Neuronal stem cell (in vitro differentiated cells): ENCODE data around the gene ATP2A3.
A peak's percentile ranks its signal among the peaks of the same experiment; 100 is the strongest.

Experiments used
- DNase-seq: peaks from one replicate; pipeline ENCODE4 v3.0.0-alpha.2; 2013; ENCODE audit warnings: low spot score
- H2AFZ ChIP-seq: one replicate; pipeline ENCODE4 v1.6.1; 2013; ENCODE audit warnings: mild to moderate bottlenecking, low read length, inconsistent platforms
- H2AK5ac ChIP-seq: 2 replicates; pipeline ENCODE4 v1.6.1; 2013; ENCODE audit warnings: low read depth, mild to moderate bottlenecking, inconsistent platforms, low read length, moderate library complexity, mixed read lengths
- H2BK120ac ChIP-seq: 2 replicates; pipeline ENCODE4 v1.6.1; 2013; ENCODE audit warnings: low read depth, mild to moderate bottlenecking, inconsistent platforms, low read length, moderate library complexity, mixed read lengths
- H2BK12ac ChIP-seq: one replicate; pipeline ENCODE4 v1.6.1; 2013; ENCODE audit warnings: low read length, inconsistent platforms
- H2BK15ac ChIP-seq: 2 replicates; pipeline ENCODE4 v1.6.1; 2013; ENCODE audit warnings: mild to moderate bottlenecking, low read length, inconsistent platforms, mixed read lengths
- H2BK5ac ChIP-seq: one replicate; pipeline ENCODE4 v1.6.1; 2013; ENCODE audit warnings: inconsistent platforms, mild to moderate bottlenecking, low read length, moderate library complexity
- H3K14ac ChIP-seq: one replicate; pipeline ENCODE4 v1.6.1; 2013; ENCODE audit warnings: low read length, inconsistent platforms
- H3K18ac ChIP-seq: 2 replicates; pipeline ENCODE4 v1.6.1; 2013; ENCODE audit warnings: low read length, inconsistent platforms
- H3K23ac ChIP-seq: 2 replicates; pipeline ENCODE4 v1.6.1; 2013; ENCODE audit warnings: low read depth, mild to moderate bottlenecking, mixed read lengths, low read length, inconsistent platforms; ENCODE audit not compliant: poor library complexity
- H3K27ac ChIP-seq: replicated peaks from 3 replicates; pipeline ENCODE4 v1.5.1; 2013; ENCODE audit warnings: low read length, inconsistent platforms
- H3K27me3 ChIP-seq, 3 experiments: 2 replicates each; pipeline ENCODE4 v1.6.1; 2013; ENCODE audit warnings: low read length in 3 of 3, mild to moderate bottlenecking in 2 of 3, inconsistent platforms in 1 of 3, low read depth in 1 of 3, mixed read lengths in 1 of 3, moderate library complexity in 1 of 3; ENCODE audit not compliant: control insufficient read depth in 3 of 3, insufficient read depth in 3 of 3
- H3K36me3 ChIP-seq, 2 donors: replicated peaks in 1 of 2; 2 replicates each; pipeline ENCODE4 v1.6.1; 2013; ENCODE audit warnings: low read length in 2 of 2; ENCODE audit not compliant: control insufficient read depth in 2 of 2, insufficient read depth in 2 of 2
- H3K4ac ChIP-seq: 2 replicates; pipeline ENCODE4 v1.6.1; 2013; ENCODE audit warnings: inconsistent platforms, mild to moderate bottlenecking, low read length, moderate library complexity
- H3K4me1 ChIP-seq, 2 donors: 1 replicate in 1 of 2; 2 replicates in 1 of 2; pipeline ENCODE4 v1.6.1; 2013; ENCODE audit warnings: low read length in 2 of 2, low read depth in 1 of 2; ENCODE audit not compliant: control insufficient read depth in 2 of 2, insufficient read depth in 1 of 2
- H3K4me2 ChIP-seq: one replicate; pipeline ENCODE4 v1.6.1; 2013; ENCODE audit warnings: mild to moderate bottlenecking, low read length, inconsistent platforms; ENCODE audit not compliant: insufficient read depth, poor library complexity, severe bottlenecking
- H3K4me3 ChIP-seq, 2 donors: 2 replicates each; pipeline ENCODE4 v1.5.1; 2013; ENCODE audit warnings: low read length in 2 of 2, mild to moderate bottlenecking in 2 of 2, inconsistent platforms in 1 of 2, moderate library complexity in 1 of 2
- H3K79me1 ChIP-seq: one replicate; pipeline ENCODE4 v1.6.1; 2013; ENCODE audit warnings: low read depth, mild to moderate bottlenecking, inconsistent platforms, low read length, moderate library complexity
- H3K9ac ChIP-seq: one replicate; pipeline ENCODE4 v1.6.1; 2013; ENCODE audit warnings: mild to moderate bottlenecking, low read depth, low read length, inconsistent platforms; ENCODE audit not compliant: poor library complexity
- H3K9me3 ChIP-seq, 2 donors: replicated peaks in 1 of 2; 2 replicates each; pipeline versions ENCODE3 to v1.6.1; 2013; ENCODE audit warnings: low read length in 2 of 2, mild to moderate bottlenecking in 2 of 2, inconsistent platforms in 1 of 2, low read depth in 1 of 2, mixed read lengths in 1 of 2, moderate library complexity in 1 of 2; ENCODE audit not compliant: control insufficient read depth in 2 of 2, insufficient read depth in 1 of 2
- H4K8ac ChIP-seq: one replicate; pipeline ENCODE4 v1.6.1; 2013; ENCODE audit warnings: low read depth, mild to moderate bottlenecking, inconsistent platforms, low read length, moderate library complexity
- H4K91ac ChIP-seq: one replicate; pipeline ENCODE4 v1.6.1; 2013; ENCODE audit warnings: low read length, low read depth, mild to moderate bottlenecking, inconsistent platforms; ENCODE audit not compliant: poor library complexity
- WGBS, 2 donors: extraction: QIAGEN DNeasy Blood & Tissue Kit; methylation state at CpG; one replicate each; pipeline ENCODE4 v1.1.7; 2013; ENCODE audit warnings: missing lambda C conversion rate in 2 of 2, mixed read lengths in 1 of 2; ENCODE audit not compliant: insufficient read length in 2 of 2, insufficient replicate concordance in 1 of 2; ENCODE audit errors: extremely low coverage in 2 of 2; 5-methylcytosine and 5-hydroxymethylcytosine counted together

Gene ATP2A3

GRCh38 chr17:3890878-3891219 lies 73.4 kb downstream of the ATP2A3 start:
- DNase-seq, result no peak
- H3K27me3 ChIP-seq, result peaks cover 0 to 51% (median 3%) of the 10 kb centered on the region in 3 experiments
- H2BK12ac ChIP-seq, result no peak overlapping the region
- H3K4me3 ChIP-seq, result no peak overlapping the region
- H3K14ac ChIP-seq, result no peak overlapping the region
- H3K23ac ChIP-seq, result no peak overlapping the region
- no peak overlapping the region for H2BK15ac ChIP-seq
- no peak overlapping the region for H2AFZ ChIP-seq
- no peak overlapping the region for H2BK120ac ChIP-seq
- no peak overlapping the region for H2BK5ac ChIP-seq
- no peak overlapping the region for H2AK5ac ChIP-seq
- no peak overlapping the region for H4K91ac ChIP-seq
- peaks cover 2% of the 10 kb centered on the region for H3K79me1 ChIP-seq
- WGBS, 2 donors, result no CpG with 5 or more reads among the region's 4 CpGs
- H3K18ac ChIP-seq, result no peak overlapping the region
- H3K36me3 ChIP-seq, result no peaks in the 10 kb centered on the region
- H4K8ac ChIP-seq, result no peak overlapping the region
- no peak overlapping the region for H3K9ac ChIP-seq
- H3K4ac ChIP-seq, result no peak overlapping the region
- peaks cover 14 to 18% of the 10 kb centered on the region in 2 donors for H3K4me1 ChIP-seq
- no peaks in the 10 kb centered on the region for H3K9me3 ChIP-seq
- no peak overlapping the region for H3K27ac ChIP-seq
- no peak overlapping the region for H3K4me2 ChIP-seq

DNA sequence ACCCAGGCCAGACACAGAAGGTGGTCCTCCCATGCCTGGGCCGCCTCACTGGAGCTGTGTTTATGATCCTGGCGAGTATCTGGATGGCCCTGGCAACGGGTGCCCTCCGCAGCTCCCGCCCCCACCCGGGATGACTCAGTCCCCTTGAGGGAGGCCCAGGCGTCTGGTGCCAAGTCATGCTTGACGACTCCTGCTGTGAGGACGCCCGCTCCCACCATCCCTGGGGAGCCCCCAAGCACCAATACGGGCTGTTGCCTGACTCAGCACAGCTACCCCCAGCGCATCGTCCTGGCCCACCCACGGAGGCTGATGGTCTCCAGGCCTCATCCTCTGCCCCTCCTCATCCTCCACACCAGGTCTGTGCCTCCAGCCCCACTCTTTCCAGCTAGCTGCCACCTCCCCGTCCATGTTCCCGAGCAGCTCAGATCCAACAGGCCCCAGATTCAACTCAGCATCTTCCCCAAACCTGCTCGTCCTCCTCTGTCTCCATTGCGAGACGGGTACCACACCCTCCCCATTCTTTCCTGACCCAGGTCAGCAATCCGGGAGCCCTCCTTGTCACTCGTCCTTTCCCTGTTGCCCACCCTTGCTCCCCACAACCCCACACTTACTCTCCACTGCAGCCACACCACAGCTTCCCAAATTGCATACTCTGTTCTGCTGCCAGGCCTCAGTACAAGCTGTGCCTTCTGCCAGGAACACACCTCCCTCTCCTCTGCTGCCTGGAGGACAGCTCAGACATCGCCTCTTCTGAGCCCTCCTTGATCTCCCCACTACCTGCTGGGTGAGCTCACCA lies 74.0 kb downstream of the ATP2A3 start:
- no CpG with 5 or more reads among the region's 22 CpGs for WGBS, 2 donors
- peaks cover 14 to 18% of the 10 kb centered on the region in 2 donors for H3K4me1 ChIP-seq
- H3K27ac ChIP-seq, result no peak overlapping the region

GRCh38 chr17:3889325-3890012 lies 74.8 kb downstream of the ATP2A3 start:
- Histone ChIP-seq H2BK120ac (no peak overlapping the region), H3K36me3 (peaks cover 0 to 2% of the 10 kb centered on the region in 2 donors), H3K4me3 (no peak overlapping the region), H3K14ac (no peak overlapping the region), H3K4ac (no peak overlapping the region), H3K4me2 (no peak overlapping the region), H3K27me3 (peaks cover 0 to 51% (median 3%) of the 10 kb centered on the region in 3 experiments), H2AFZ (no peak overlapping the region), H2BK5ac (peak overlapping the region; percentile 31), H3K27ac (no peak overlapping the region), H3K9me3 (no peaks in the 10 kb centered on the region), H3K9ac (peak overlapping the region; percentile 45), H4K8ac (no peak overlapping the region), H3K18ac (no peak overlapping the region), H2BK15ac (no peak overlapping the region), H2BK12ac (no peak overlapping the region), H2AK5ac (peak overlapping the region; percentile 1), H4K91ac (no peak overlapping the region), H3K79me1 (peaks cover 2% of the 10 kb centered on the region), H3K23ac (peak overlapping the region; percentile 68), H3K4me1 (peaks cover 14 to 18% of the 10 kb centered on the region in 2 donors)
- no peak for DNase-seq
- no CpG with 5 or more reads among the region's 17 CpGs for WGBS, 2 donors

More for the DNA sequence above, 74.0 kb downstream of the ATP2A3 start:
- Histone ChIP-seq H3K27me3 (peaks cover 0 to 51% (median 3%) of the 10 kb centered on the region in 3 experiments), H2BK12ac (no peak overlapping the region), H2AK5ac (peak overlapping the region; percentile 1), H3K9me3 (no peaks in the 10 kb centered on the region), H3K14ac (no peak overlapping the region), H3K18ac (no peak overlapping the region), H3K9ac (no peak overlapping the region), H3K4ac (no peak overlapping the region), H3K79me1 (peaks cover 2% of the 10 kb centered on the region), H3K36me3 (no peaks in the 10 kb centered on the region), H2BK120ac (no peak overlapping the region), H3K4me3 (no peak overlapping the region), H3K23ac (peak overlapping the region; percentile 68), H3K4me2 (no peak overlapping the region), H2AFZ (no peak overlapping the region), H4K8ac (no peak overlapping the region), H2BK15ac (no peak overlapping the region), H2BK5ac (peak overlapping the region; percentile 31), H4K91ac (no peak overlapping the region)
- no peak for DNase-seq
